Raji (cell line): ENCODE data around the gene EIF4B.

ENCODE experiments used
- POLR2A ChIP-seq: IDR thresholded peaks from 2 replicates; pipeline ENCODE4 v1.6.1; 2011; ENCODE audit warnings: low read depth, low read length, control low read depth; ENCODE audit not compliant: insufficient read depth

The EIF4B gene

GRCh38 chr12:53067074-53067992 is 61.1 kb downstream of the EIF4B start:
- TF ChIP-seq POLR2A, result no peak

- no peak for TF ChIP-seq POLR2A
Measured at GRCh38 chr12:53067993-53068770, 61.9 kb downstream of the EIF4B start.

GRCh38 chr12:53068811-53069585 is 62.7 kb downstream of the EIF4B start:
- no peak for TF ChIP-seq POLR2A

- TF ChIP-seq POLR2A, result no peak
Measured at GRCh38 chr12:53069621-53070410, 63.6 kb downstream of the EIF4B start.

- TF ChIP-seq POLR2A, result no peak
Measured at GRCh38 chr12:53070877-53071492, 64.7 kb downstream of the EIF4B start.

- no peak for TF ChIP-seq POLR2A
Measured at GRCh38 chr12:53071591-53072551, 65.6 kb downstream of the EIF4B start.

- TF ChIP-seq POLR2A, result no peak
Measured at GRCh38 chr12:53073881-53074280, 67.6 kb downstream of the EIF4B start.

GRCh38 chr12:53074283-53074998 is 68.2 kb downstream of the EIF4B start:
- TF ChIP-seq POLR2A, result no peak

- no peak for TF ChIP-seq POLR2A
Measured at GRCh38 chr12:53074999-53075370, 68.7 kb downstream of the EIF4B start.

GRCh38 chr12:53076461-53076860 is 70.2 kb downstream of the EIF4B start:
- TF ChIP-seq POLR2A, result no peak

- TF ChIP-seq POLR2A, result no peak
Measured at GRCh38 chr12:53077030-53077429, 70.8 kb downstream of the EIF4B start.

- TF ChIP-seq POLR2A, result no peak; the same call in 1 of the 2 replicates
Measured at GRCh38 chr12:53078425-53079225, 72.4 kb downstream of the EIF4B start.
